Upper lobe of right lung (tissue), 1 donor: ENCODE results near the gene SLC16A10. TPM values are rescaled to one million over a fixed set of nuclear protein-coding genes. Genes with fewer than 3 reads are reported as not detected.
A peak's percentile ranks its signal among the peaks of the same experiment; 100 is the strongest.

Source experiments
- ATAC-seq: fragments of 200-7000 bp; cut with Tn5 transposase; one replicate; pipeline ENCODE4 v1.9.1; 2020; ENCODE audit warnings: mild to moderate bottlenecking, moderate library complexity
- DNase-seq: peaks from one replicate; pipeline ENCODE4 v3.0.0-alpha.2; 2020
- H3K27ac ChIP-seq: fragments of 200-600 bp; one replicate; pipeline ENCODE4 v1.8.0; 2022
- H3K27me3 ChIP-seq: fragments of 200-600 bp; one replicate; pipeline ENCODE4 v1.8.0; 2022; ENCODE audit warnings: mild to moderate bottlenecking
- H3K36me3 ChIP-seq: fragments of 200-600 bp; one replicate; pipeline ENCODE4 v1.8.0; 2022
- H3K4me1 ChIP-seq: fragments of 200-600 bp; one replicate; pipeline ENCODE4 v1.8.0; 2022
- H3K4me3 ChIP-seq: fragments of 200-600 bp; one replicate; pipeline ENCODE4 v1.8.0; 2022; ENCODE audit warnings: mild to moderate bottlenecking
- H3K9me3 ChIP-seq: fragments of 200-600 bp; one replicate; pipeline ENCODE4 v1.8.0; 2022
- intact Hi-C: fragments of 100-400 bp; cut with DNase I; formaldehyde crosslinking; loops from one replicate; pipeline ENCODE4 v1.11.0; 2022
- total RNA-seq: library from RNA; stranded (reverse); fragmentation: NEBNext Ultra II Directional; extraction: Animal tissue kit (Norgen Biotek cat#: 25700); gene quantifications from one replicate; pipeline ENCODE4 v1.2.1, GENCODE V29; 2021
- TF ChIP-seq, protein P1 (sequence below): fragments of 200-600 bp; IDR thresholded peaks from one replicate; pipeline ENCODE4 v1.8.0; 2022; ENCODE audit warnings: antibody characterized with exemption
- donor health status: DM: no; HTN: yes; CAD: no; lungs with severe emphysema.

The SLC16A10 gene
- total RNA-seq, 1 donor from 2014 or later, result 12.3 TPM

DNA sequence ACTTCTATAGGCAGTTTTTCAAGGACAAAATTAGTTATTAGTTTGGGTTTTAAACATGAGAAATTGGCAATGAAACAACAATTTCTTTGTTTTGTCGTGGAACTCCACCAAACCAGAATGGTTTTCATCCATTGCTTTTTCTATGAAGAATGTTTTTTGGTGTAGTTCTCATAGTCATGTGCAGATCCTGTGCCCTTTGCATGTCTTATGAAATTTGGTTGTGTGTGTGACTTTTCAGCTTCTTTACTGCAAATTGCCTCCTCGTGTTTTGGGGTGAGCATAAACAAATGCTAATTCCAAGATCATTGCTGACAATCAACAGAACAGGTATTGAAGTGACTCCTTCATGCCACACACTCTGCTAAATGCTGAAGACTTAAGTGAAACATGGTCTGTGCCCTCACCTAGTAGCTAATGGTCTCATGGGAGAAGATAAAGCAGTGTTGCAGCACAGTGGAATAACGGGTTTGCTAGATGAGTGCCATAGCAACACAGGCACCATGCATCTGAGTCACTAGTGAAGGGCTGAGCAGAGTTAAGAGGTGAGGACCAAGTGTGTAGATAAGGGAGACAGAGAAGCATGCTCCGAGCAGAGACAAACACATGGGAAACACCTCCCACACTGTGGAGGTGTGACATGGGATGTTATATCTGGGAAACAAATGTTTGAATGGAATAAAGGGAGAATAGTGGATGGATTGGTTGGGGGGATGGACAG lies 120.0 kb downstream of the SLC16A10 start:
- intact Hi-C loops, result no loop called here
- no peak overlapping the region for H3K4me3 ChIP-seq
- TF ChIP-seq, protein P1, sequence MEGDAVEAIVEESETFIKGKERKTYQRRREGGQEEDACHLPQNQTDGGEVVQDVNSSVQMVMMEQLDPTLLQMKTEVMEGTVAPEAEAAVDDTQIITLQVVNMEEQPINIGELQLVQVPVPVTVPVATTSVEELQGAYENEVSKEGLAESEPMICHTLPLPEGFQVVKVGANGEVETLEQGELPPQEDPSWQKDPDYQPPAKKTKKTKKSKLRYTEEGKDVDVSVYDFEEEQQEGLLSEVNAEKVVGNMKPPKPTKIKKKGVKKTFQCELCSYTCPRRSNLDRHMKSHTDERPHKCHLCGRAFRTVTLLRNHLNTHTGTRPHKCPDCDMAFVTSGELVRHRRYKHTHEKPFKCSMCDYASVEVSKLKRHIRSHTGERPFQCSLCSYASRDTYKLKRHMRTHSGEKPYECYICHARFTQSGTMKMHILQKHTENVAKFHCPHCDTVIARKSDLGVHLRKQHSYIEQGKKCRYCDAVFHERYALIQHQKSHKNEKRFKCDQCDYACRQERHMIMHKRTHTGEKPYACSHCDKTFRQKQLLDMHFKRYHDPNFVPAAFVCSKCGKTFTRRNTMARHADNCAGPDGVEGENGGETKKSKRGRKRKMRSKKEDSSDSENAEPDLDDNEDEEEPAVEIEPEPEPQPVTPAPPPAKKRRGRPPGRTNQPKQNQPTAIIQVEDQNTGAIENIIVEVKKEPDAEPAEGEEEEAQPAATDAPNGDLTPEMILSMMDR, result no peak
- ATAC-seq (no peak), DNase-seq (no peak)
- H3K36me3 ChIP-seq, result no peaks in the 10 kb centered on the region
- no peak overlapping the region for H3K27ac ChIP-seq
- H3K9me3 ChIP-seq, result no peaks in the 10 kb centered on the region
- H3K4me1 ChIP-seq, result no peaks in the 10 kb centered on the region
- H3K27me3 ChIP-seq, result no peaks in the 10 kb centered on the region

GRCh38 chr6:111208933-111209332 lies 121.6 kb downstream of the SLC16A10 start:
- no peaks in the 10 kb centered on the region for H3K36me3 ChIP-seq
- no peak overlapping the region for H3K27ac ChIP-seq
- DNase-seq (no peak), ATAC-seq (no peak)
- H3K4me1 ChIP-seq, result no peaks in the 10 kb centered on the region
- TF ChIP-seq, protein P1, result no peak
- no peak overlapping the region for H3K4me3 ChIP-seq
- intact Hi-C loops, result no loop called here
- H3K27me3 ChIP-seq, result no peaks in the 10 kb centered on the region
- no peaks in the 10 kb centered on the region for H3K9me3 ChIP-seq

- Histone ChIP-seq H3K4me1 (no peaks in the 10 kb centered on the region), H3K27me3 (no peaks in the 10 kb centered on the region), H3K4me3 (no peak overlapping the region), H3K27ac (no peak overlapping the region), H3K36me3 (no peaks in the 10 kb centered on the region), H3K9me3 (no peaks in the 10 kb centered on the region)
- TF ChIP-seq, protein P1, result peak; percentile 71
- intact Hi-C loops, result no loop called here
- peak; percentile 89 for ATAC-seq
- DNase-seq, result no peak
These were observed 123.0 kb downstream of the SLC16A10 start for GRCh38 chr6:111210194-111210728.

DNA sequence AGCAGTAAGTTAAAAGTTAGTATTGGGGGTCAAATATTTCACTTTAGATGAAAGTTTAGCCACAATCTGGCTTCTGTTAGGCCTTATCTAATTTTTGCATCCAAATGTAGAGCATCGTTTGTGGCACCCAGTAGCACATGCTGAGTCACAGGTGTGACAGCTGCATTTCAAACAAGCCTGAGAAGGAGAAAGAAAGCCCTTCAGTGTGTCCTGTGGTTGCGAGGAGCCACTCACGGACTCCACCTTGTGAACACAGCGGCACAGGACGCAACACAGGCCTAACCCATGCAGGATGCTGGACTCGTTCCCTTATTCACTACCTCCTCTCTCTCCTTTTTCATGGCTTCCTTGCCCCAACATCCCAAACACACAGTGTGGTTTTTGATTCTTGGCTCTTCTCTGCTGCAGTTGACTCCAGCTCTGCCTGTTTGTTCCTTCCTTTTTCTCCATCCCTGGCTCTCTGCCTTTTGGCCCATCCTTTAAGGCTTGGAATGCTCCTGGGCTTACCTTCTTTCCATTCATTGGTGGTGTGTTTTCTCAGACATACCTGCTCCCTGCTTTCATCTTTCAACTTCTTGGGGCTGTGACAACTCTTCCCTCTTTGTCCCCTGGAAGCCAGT lies 124.2 kb downstream of the SLC16A10 start:
- Histone ChIP-seq H3K9me3 (no peaks in the 10 kb centered on the region), H3K36me3 (no peaks in the 10 kb centered on the region), H3K27me3 (no peaks in the 10 kb centered on the region), H3K4me1 (no peaks in the 10 kb centered on the region), H3K27ac (no peak overlapping the region), H3K4me3 (no peak overlapping the region)
- DNase-seq (no peak), ATAC-seq (peak; percentile 62)
- TF ChIP-seq, protein P1, result no peak
- intact Hi-C loops, result no loop called here

- H3K9me3 ChIP-seq, result no peaks in the 10 kb centered on the region
These were observed 125.3 kb downstream of the SLC16A10 start for GRCh38 chr6:111212625-111213024.

More at GRCh38 chr6:111212625-111213024, 125.3 kb downstream of the SLC16A10 start:
- Histone ChIP-seq H3K36me3 (no peaks in the 10 kb centered on the region), H3K27ac (no peak overlapping the region), H3K27me3 (no peaks in the 10 kb centered on the region), H3K4me1 (no peaks in the 10 kb centered on the region), H3K4me3 (no peak overlapping the region)
- ATAC-seq (no peak), DNase-seq (no peak)
- intact Hi-C loops, result no loop called here
- TF ChIP-seq, protein P1, result no peak
